ENCODE results near the gene SPATA2L.

The SPATA2L gene

GRCh38 chr16:89732142-89732917, 30.8 kb upstream of the SPATA2L start:
- POLR2A ChIA-PET, result interaction anchor here (0.8 kb wide), 1 partner anchor 9 kb away, joined by 3 read pairs; no protein-coding TSS in a partner anchor
- no peak for TF ChIP-seq TARDBP (IDR thresholded peaks at IDR 0.05)
- no peak for TF ChIP-seq LEF1 (IDR thresholded peaks at IDR 0.05; ENCODE audit: borderline replicate concordance)
- TF ChIP-seq ZNF384 (IDR thresholded peaks at IDR 0.05), result no peak
- CTCF ChIA-PET, result interaction anchor here (0.5 kb wide), 1 partner anchor 76 kb away, joined by 7 read pairs; no protein-coding TSS in a partner anchor
- DNase-seq (ENCODE audit: extremely low spot score), result no peak

GRCh38 chr16:89730610-89731234, 29.2 kb upstream of the SPATA2L start:
- ChIA-PET CTCF (no interaction called here), POLR2A (no interaction called here)
- TF ChIP-seq ELF4 (IDR thresholded peaks at IDR 0.05) (no peak), CTBP1 (IDR thresholded peaks at IDR 0.05; ENCODE audit: borderline replicate concordance) (no peak), ARNT (IDR thresholded peaks at IDR 0.05) (no peak), SUZ12 (IDR thresholded peaks at IDR 0.05) (no peak), L3MBTL2 (conservative IDR thresholded peaks at IDR 0.05) (no peak), FOXM1 (IDR thresholded peaks at IDR 0.05; ENCODE audit: borderline replicate concordance) (no peak), BHLHE40 (IDR thresholded peaks at IDR 0.05; ENCODE audit: borderline replicate concordance) (no peak), FOXA1 (IDR thresholded peaks at IDR 0.05) (no peak), PKNOX1 (IDR thresholded peaks at IDR 0.05) (no peak), ZNF384 (IDR thresholded peaks at IDR 0.05) (no peak), NFRKB (IDR thresholded peaks at IDR 0.05) (no peak), LEF1 (IDR thresholded peaks at IDR 0.05; ENCODE audit: borderline replicate concordance) (no peak), FOXK2 (IDR thresholded peaks at IDR 0.05) (no peak), SP1 (IDR thresholded peaks at IDR 0.05) (no peak), TARDBP (IDR thresholded peaks at IDR 0.05) (no peak), HDGF (IDR thresholded peaks at IDR 0.05; ENCODE audit: borderline replicate concordance) (no peak)
- no peak for DNase-seq (ENCODE audit: extremely low spot score)

- ChIA-PET CTCF (no interaction called here), POLR2A (no interaction called here)
- DNase-seq (ENCODE audit: extremely low spot score), result no peak
- TF ChIP-seq ARNT (IDR thresholded peaks at IDR 0.05) (no peak), ELF4 (IDR thresholded peaks at IDR 0.05) (no peak), FOXK2 (IDR thresholded peaks at IDR 0.05) (no peak), ZNF384 (IDR thresholded peaks at IDR 0.05) (no peak), FOXM1 (IDR thresholded peaks at IDR 0.05; ENCODE audit: borderline replicate concordance) (no peak), CTBP1 (IDR thresholded peaks at IDR 0.05; ENCODE audit: borderline replicate concordance) (no peak), BHLHE40 (IDR thresholded peaks at IDR 0.05; ENCODE audit: borderline replicate concordance) (no peak)
Observed at GRCh38 chr16:89729863-89730593, 28.5 kb upstream of the SPATA2L start.

- CTCF ChIA-PET, result no interaction called here
- POLR2A ChIA-PET, result no interaction called here
- DNase-seq (ENCODE audit: extremely low spot score), result no peak
- no peak for TF ChIP-seq NFRKB (IDR thresholded peaks at IDR 0.05)
- TF ChIP-seq HDGF (IDR thresholded peaks at IDR 0.05; ENCODE audit: borderline replicate concordance), result no peak
- no peak for TF ChIP-seq BHLHE40 (IDR thresholded peaks at IDR 0.05; ENCODE audit: borderline replicate concordance)
- no peak for TF ChIP-seq FOXK2 (IDR thresholded peaks at IDR 0.05)
- no peak for TF ChIP-seq ARNT (IDR thresholded peaks at IDR 0.05)
- TF ChIP-seq FOXA1 (IDR thresholded peaks at IDR 0.05), result no peak
- no peak for TF ChIP-seq SP1 (IDR thresholded peaks at IDR 0.05)
- no peak for TF ChIP-seq PKNOX1 (IDR thresholded peaks at IDR 0.05)
- TF ChIP-seq CTBP1 (IDR thresholded peaks at IDR 0.05; ENCODE audit: borderline replicate concordance), result no peak
- no peak for TF ChIP-seq SUZ12 (IDR thresholded peaks at IDR 0.05)
- TF ChIP-seq LEF1 (IDR thresholded peaks at IDR 0.05; ENCODE audit: borderline replicate concordance), result no peak
- TF ChIP-seq ELF4 (IDR thresholded peaks at IDR 0.05), result no peak
- TF ChIP-seq FOXM1 (IDR thresholded peaks at IDR 0.05; ENCODE audit: borderline replicate concordance), result no peak
- TF ChIP-seq L3MBTL2 (conservative IDR thresholded peaks at IDR 0.05), result no peak
- no peak for TF ChIP-seq TARDBP (IDR thresholded peaks at IDR 0.05)
- TF ChIP-seq ZNF384 (IDR thresholded peaks at IDR 0.05), result no peak
Observed at GRCh38 chr16:89729293-89729692, 27.8 kb upstream of the SPATA2L start.

- ChIA-PET CTCF (no interaction called here), POLR2A (no interaction called here)
- DNase-seq (ENCODE audit: extremely low spot score), result no peak
- TF ChIP-seq FOXA1 (IDR thresholded peaks at IDR 0.05), result no peak
- TF ChIP-seq PKNOX1 (IDR thresholded peaks at IDR 0.05), result no peak
- TF ChIP-seq FOXK2 (IDR thresholded peaks at IDR 0.05), result no peak
- no peak for TF ChIP-seq BHLHE40 (IDR thresholded peaks at IDR 0.05; ENCODE audit: borderline replicate concordance)
- no peak for TF ChIP-seq SP1 (IDR thresholded peaks at IDR 0.05)
- TF ChIP-seq TARDBP (IDR thresholded peaks at IDR 0.05), result no peak
- no peak for TF ChIP-seq HDGF (IDR thresholded peaks at IDR 0.05; ENCODE audit: borderline replicate concordance)
- no peak for TF ChIP-seq SUZ12 (IDR thresholded peaks at IDR 0.05)
- no peak for TF ChIP-seq FOXM1 (IDR thresholded peaks at IDR 0.05; ENCODE audit: borderline replicate concordance)
- no peak for TF ChIP-seq NFRKB (IDR thresholded peaks at IDR 0.05)
- no peak for TF ChIP-seq CTBP1 (IDR thresholded peaks at IDR 0.05; ENCODE audit: borderline replicate concordance)
- TF ChIP-seq ZNF384 (IDR thresholded peaks at IDR 0.05), result no peak
- no peak for TF ChIP-seq ELF4 (IDR thresholded peaks at IDR 0.05)
- no peak for TF ChIP-seq ARNT (IDR thresholded peaks at IDR 0.05)
- no peak for TF ChIP-seq LEF1 (IDR thresholded peaks at IDR 0.05; ENCODE audit: borderline replicate concordance)
- no peak for TF ChIP-seq L3MBTL2 (conservative IDR thresholded peaks at IDR 0.05)
Observed at GRCh38 chr16:89727406-89728120, 26.1 kb upstream of the SPATA2L start.
